Stimulated activated CD4-positive, alpha-beta T cell treated with anti-CD3 and anti-CD28 coated beads, TNF-alpha, amount 100 ng/mL, for 4 hours (primary cell): ENCODE data around the gene CLSTN1.
"Not testable (repeated sequence)": the region's sequence is repeated elsewhere in the genome, so short reads cannot be mapped to it uniquely, and the experiment has no call there.

Source experiments
- DNase-seq, 3 experiments: peaks; one replicate each; pipeline ENCODE4 v3.0.0-alpha.2; 2020; ENCODE audit warnings: low read depth in 3 of 3

Gene CLSTN1

GRCh38 chr1:9797049-9797448, 26.7 kb downstream of the CLSTN1 start:
- no peak for DNase-seq

DNA sequence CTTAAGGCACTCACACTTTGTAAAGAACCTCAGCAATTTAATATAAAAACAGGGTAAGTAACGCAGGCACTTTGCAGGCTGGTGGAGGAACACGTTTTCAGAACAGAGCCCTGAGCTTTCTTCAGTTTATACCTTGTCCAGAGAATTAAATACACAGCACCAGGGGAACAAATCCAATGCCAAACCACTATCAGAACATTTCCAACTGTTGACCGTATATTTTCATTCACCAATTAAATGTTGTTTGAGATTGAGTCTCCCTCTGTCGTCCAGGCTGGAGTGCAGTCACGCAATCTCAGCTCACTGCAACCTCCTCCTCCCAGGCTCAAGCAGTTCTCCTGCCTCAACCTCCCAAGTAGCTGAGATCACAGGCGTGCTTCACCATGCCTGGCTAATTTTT, 29.7 kb downstream of the CLSTN1 start:
- no peak for DNase-seq

GRCh38 chr1:9793291-9793690, 30.5 kb downstream of the CLSTN1 start:
- no peak for DNase-seq

GRCh38 chr1:9792156-9793042, 31.4 kb downstream of the CLSTN1 start:
- no peak for DNase-seq

DNA sequence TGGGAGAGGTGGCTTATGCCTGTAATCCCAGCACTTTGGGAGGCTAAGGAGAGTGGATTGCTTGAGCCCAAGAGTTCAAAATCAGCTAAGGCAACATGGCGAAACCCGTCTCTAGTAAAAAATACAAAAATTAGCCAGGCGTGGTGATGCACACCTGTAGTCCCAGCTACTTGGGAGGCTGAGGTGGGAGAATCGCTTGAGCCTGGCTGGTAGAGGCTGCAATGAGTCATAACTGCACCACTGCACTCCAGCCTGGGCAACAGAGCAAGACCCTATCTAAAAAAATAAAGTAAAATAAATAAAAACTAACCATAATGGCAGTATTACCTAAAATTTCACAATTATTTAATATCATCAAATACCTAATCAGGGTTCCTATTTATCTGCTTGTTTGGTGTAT, 34.1 kb downstream of the CLSTN1 start:
- not testable (repeated sequence) for DNase-seq

GRCh38 chr1:9787702-9788101, 36.1 kb downstream of the CLSTN1 start:
- DNase-seq, result peak in 2 of 3 experiments; percentile 20 to 26

DNA sequence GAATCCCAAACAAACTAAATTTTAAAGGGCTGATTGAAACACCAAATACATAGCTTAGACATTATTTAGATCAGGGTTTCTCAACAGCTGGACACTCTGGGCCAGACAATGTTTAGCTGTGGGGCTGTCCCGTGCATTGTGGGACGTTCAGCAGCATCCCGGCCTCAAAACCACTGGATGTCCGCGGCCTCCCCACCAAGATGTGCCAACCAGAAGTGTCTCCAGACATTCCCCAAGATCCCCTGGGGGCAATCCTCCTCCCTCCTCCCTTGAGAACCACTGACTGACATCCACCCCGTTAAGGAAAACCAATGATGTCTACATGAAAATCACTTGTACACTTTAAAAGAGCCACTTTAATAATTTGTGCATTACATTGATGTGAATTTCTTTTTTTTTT, 38.4 kb downstream of the CLSTN1 start:
- DNase-seq, result no peak

DNA sequence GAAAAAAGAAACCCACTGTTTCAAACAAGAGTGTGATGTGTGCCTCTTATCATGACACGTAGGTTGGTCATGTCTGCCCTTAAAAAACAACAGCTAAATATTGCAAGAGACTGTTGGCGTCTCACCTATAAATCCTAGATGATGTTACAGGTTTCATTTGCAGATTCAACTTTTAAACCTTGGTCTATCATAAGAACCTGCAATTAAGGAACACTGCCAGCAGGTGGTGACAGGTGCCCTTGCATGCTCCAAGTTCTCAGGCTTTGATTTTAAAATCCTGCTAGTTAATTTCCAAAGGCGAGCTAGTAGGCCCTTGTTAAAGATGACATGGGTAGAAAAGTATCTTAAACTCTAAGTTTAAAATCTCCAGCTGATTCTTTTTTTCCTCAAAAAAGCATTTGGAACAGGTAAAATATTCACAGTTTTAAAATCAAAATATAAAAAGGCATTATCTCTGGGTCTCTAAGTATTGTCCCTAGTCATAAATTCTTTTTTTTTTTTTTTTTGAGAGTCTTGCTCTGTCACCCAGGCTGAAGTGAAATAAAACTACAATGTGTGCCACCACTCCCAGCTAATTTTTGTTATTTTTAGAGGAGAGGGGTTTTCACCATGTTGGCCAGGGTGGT, 39.1 kb downstream of the CLSTN1 start:
- DNase-seq, result peak in 2 of 3 experiments; percentile 31 to 58

DNA sequence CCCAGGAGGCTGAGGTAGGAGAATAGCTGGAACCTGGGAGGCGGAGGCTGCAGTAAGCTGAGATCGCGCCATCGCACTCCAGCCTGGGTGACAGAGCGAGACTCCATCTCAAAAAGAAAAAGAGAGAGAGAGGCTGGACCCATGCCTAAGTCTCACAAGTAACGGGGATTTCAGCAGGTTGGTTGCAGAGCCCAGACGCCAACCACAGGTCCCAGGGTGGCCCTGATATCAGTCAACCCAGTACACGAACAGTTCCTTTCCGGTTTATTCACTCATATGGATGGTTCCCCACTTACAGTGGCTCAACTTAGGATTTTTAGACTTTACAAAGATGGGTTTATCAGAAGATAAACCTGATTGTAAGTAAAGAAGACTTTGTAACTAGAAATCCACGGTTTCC, 40.9 kb downstream of the CLSTN1 start:
- DNase-seq, result no peak

DNA sequence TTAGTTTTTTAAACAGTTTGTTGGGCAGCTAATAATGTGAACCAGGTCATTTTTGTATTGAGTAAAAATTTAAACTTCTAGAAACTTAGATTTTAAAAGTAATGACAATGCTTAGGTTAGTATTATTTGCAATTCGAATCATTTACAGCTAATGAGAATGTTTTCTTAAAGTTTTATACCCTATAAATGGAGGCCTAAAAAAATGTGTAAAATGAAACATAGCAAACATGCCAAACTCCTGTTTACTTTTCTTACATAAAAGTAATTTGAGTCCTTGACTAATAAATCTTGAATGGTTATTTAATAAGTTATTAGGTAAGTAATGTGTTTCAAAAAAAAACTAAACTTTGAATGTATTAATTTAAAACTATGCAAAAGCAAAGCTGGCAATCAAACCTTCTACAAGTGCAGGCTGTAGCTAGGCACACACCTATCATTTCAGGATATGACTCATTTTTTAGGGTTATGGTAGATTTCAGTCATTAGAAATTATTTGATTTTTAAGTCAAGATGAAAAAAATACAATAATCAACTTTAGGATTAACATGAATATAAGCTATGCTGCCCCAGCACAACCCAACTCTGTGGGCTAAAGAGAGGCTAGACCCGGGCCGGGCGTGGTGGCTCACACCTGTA, 41.5 kb downstream of the CLSTN1 start:
- DNase-seq, result no peak

- no peak for DNase-seq
These were observed 43.1 kb downstream of the CLSTN1 start for GRCh38 chr1:9780554-9781110.

DNA sequence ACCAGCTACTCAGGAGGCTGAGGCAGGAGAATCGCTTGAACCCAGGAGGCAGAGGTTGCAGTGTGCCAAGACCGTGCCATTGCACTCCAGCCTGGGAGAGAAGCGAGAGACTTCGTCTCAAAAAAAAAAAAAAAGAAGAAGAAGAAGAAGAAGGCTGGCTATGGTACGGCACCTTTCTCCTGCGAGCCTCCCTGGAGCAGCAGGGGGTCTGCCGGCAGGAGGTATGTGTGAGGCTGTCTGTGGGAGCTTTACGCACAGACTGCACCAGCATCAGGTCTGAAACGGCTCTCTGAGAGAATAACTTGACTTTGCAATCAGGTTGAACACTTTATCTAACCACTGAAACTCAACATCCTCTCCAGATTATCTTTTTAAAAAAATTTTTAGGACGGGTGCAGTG, 44.9 kb downstream of the CLSTN1 start:
- no peak for DNase-seq

GRCh38 chr1:9776685-9777084, 47.1 kb downstream of the CLSTN1 start:
- no peak for DNase-seq

DNA sequence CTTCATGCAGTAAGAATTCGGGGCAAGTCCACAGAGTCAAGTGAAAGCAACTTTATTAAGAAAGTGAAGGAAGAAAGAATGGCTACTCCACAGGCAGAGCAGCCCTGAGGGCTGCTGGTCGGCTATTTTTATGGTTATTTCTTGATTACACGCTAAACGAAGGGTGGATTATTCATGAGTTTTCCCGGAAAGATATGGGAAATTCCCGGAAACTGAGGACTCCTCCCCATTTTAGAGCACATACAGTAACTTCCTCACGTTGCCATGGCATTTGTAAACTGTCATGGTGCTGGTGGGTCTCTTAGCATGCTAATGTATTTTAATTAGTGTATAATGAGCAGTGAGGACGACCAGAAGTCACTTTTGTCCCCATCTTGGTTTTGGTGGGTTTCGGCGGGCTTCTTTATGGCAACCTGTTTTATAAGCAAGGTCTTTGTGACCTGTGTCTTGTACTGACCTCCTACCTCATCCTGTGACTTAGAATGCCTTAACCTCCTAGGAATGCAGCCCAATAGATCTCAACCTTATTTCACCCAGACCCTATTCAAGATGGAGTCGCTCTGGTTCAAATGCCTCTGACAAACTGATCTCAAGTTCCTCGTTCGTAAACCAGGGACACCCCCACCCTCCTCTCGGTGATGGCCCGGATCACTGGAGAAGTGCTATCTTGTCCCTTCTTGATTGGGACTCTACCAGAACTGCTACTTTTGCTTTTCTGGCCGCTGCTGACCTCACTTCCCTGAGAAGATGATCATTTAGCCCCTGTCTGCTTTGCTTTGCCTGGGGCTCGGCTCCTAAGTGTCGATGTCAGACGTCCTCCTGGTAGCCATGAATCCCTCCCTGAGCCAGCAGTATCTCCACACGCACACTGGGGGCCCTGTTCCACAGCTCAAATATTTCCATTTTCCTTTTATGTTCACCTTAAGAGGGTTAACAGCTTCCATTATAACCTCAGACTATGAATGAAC, 48.8 kb downstream of the CLSTN1 start:
- no peak for DNase-seq

- no peak for DNase-seq
These were observed 53.5 kb downstream of the CLSTN1 start for GRCh38 chr1:9770298-9770697.

- DNase-seq, result no peak
These were observed 54.8 kb downstream of the CLSTN1 start for GRCh38 chr1:9768983-9769382.

DNA sequence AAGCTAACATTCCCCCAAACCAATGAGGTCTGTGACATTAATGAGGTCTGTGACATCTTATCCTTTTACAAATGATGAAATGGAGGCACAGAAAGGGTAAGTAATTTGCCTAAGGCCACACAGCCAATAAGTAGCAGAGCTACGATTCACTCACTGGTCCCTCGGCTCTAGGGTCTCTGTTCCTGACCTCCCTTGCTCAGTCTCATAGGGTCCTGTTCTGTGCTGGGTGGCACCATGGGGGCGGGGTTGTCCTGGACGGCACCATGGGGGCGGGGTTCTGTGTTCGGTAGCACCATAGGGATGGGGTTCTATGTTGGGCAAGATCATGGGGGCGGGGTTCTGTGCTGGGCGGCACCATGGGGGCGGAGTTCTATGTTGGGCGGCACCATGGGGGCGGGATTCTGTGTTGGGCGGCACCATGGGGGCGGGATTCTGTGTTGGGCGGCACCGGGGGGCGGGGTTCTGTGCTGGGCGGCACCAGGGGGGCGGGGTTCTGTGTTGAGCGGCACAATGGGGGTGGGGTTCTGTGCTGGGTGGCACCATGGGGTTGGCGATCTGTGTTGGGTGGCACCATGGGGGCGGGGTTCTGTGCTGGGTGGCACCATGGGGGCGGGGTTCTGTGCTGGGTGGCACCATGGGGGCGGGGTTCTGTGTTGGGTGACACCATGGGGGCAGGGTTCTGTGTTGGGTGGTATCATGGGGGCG, 55.6 kb downstream of the CLSTN1 start:
- no peak for DNase-seq

GRCh38 chr1:9766759-9767442, 56.9 kb downstream of the CLSTN1 start:
- DNase-seq, result no peak

DNA sequence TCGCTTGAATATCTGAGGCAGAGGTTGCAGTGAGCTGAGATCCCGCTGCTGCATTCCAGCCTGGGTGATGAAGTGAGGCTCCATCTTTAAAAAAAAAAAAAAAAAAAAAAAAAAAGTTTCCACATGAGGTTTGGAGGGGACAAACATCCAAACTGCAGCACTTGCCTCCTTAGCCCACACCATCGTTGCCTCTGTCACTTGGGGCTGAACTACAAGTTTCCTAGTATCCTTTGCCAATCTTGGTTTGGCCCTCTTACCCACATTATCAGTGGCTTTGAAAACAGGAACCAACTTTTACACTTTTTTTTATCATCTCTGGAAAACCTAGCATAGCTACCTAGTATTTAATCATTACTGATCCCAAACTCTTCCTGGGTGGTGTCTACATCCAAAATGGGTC, 59.2 kb downstream of the CLSTN1 start:
- DNase-seq, result no peak

DNA sequence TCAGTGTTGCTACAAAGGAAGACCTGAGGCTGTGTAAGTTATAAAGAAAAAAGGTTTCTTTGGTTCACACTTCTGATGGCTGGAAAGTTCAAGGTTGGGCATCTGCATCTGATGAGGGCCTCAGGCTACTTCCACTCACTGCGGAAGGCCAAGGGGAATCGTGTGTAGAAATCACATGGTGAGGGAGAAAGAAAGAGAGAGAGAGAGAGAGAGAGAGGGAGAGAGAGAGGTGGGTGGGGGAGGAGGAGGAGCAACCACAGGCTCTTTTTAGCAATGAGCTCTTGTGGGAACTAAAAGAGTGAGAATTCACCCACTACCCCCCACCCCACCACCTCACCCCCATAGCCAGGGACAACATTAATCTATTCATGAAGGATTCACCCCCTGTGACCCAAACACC, 59.9 kb downstream of the CLSTN1 start:
- no peak for DNase-seq
